A172 (cell line): Measurements from ENCODE around the gene KAZALD1. TPM values are rescaled to one million over a fixed set of nuclear protein-coding genes. Genes with fewer than 3 reads are reported as not detected.

Source experiments
- DNase-seq: peaks from one replicate; pipeline ENCODE4 v3.0.0-alpha.2; 2015; ENCODE audit warnings: low spot score
- total RNA-seq: library from RNA; depleted of rRNA; stranded (reverse); fragments of >200 nt; shearing (Covaris generic); gene quantifications from 2 replicates; pipeline ENCODE4 v1.2.3, GENCODE V29; 2014

The KAZALD1 gene
- total RNA-seq, 1 experiment from 2014 or later = 25.0 TPM

DNA sequence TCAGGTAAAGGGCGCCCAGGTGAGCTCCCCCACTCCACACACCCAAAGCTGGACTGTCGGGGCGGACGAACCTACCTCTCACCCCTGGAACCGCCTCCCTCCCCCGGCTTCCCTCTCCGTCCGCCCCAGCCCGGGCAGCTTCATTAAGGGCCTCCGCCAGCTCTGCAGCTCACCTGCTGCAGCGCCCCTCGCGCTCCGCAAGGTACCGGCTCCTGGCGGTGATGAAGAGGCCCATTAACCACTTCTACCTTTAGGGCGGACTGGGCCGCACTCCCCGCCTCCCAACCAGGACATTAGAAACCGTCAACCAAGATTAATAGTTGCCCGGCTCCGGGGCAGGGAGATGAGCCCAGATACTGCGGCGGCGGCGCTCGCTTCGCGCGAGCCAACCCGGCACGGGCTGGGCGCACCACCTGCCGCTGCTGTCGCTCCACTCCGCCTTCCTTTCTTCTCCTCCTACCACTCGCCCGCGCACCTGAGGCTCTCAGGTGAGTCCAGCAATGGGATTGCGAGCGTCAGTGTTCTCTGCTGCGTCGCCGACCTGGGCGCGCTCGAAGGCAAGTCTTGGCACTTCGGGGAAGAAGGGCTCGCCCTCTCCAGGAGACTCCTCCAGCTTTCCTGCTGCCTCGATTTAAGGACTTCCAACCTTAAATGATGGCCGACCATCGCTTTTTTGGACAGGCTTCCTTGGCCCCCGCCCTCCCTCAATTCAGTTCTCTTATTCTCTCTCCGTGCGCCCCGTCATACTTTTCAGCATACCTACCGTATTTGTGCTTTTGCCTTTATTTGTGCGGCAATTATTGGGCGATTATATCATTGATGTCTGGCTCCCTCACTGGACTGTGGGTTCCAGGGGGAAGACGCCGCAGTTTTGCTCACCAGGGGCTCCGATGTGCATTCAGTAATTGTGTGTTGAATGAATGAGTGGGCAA is 13.6 kb upstream of the KAZALD1 start:
- DNase-seq = no peak

DNA sequence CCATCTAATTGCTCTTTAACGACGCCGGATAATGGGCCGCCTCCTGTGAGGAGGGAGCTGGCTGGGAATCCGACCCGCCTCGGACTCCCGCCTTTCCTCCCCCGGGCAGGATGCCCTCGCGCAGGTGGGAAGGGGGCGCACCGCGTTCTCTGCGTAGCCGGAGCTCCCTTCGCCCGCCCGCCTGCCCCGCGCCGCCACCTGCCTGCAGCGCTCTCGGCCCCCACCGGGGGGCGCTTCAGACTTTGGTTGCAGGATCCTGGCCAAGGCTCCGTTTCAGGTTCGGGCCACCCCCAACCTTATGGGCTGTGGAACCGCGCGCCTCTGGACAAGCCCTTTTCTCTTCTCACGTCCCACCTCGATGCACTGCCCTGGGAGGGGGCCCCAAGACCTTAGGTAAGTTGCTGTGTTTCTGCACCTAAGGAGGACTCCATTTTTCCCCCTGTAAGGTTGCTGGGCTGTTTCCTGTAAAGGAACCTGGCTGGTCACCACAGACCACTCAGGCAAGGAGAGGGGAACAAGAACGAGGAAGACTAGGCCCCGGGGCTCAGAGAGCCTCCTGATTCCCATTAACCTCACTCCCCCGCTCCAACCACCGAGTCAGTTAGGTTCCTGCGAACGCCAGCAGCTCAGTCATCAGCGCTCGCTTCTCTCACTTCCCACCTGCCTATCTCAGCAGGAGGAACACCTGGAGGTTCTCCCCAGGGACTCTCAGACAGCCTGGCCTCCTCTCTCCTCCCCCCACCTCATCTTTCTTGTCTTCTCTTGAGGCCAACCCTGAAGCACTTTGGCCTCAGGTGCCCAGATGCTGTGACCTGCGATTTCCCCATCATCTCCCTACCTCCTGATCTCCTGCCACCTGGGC is 11.3 kb upstream of the KAZALD1 start:
- DNase-seq = peak; percentile 23

DNA sequence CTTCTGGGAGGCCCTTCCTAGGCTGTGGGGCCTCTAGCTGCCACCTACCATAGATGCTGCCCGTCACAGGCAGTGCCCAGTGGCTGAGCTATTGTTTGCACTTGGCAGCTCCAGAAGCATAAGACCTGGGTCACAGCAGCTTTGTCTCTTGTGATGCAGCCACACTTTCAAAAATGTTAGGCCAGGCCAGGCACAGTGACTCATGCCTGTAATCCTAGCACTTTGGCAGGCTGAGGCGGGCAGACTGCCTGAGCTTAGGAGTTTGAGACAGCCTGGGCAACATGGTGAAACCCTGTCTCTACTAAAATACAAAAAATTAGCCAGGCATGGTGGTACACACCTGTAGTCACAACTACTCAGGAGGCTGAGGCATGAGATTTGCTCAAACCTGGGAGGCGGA is 9.5 kb upstream of the KAZALD1 start:
- DNase-seq = peak; percentile 81

DNA sequence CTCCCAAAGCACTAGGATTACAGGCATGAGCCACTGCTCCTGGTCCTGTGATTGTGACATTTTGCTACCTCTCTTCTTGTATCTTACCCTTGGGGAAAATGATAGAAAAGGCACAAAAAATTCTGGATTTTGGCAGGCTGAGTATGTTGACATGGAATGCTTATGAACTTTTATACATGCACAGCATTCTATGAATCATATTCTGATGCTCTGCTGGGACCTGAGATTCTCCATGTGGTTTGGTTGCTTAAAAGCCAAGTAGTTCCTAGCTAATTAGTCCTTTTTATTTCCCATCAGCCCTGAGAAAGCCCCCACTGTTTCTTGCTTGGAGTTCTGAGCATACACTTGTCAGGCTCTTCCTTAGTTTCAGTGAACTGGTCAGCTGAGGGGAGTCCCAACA is 8.3 kb upstream of the KAZALD1 start:
- no peak for DNase-seq

DNA sequence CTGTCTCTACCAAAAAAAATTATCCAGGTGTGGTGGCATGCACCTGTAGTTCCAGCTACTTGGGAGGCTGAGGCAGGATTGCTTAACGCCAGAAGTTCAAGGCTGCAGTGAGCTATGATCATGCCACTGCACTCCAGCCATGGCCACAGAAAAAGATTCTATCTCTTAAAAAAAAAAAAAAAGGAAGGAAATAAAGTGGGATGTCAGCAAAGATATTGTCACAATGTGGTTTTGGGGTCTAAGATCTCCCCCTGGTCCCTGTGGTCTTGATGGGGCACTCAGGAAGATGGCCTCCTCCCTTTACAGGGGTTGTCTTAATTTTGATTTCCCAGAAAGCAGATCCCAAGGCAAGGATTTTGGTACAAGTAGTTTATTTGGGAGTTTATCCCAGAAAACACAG is 7.4 kb upstream of the KAZALD1 start:
- no peak for DNase-seq

DNA sequence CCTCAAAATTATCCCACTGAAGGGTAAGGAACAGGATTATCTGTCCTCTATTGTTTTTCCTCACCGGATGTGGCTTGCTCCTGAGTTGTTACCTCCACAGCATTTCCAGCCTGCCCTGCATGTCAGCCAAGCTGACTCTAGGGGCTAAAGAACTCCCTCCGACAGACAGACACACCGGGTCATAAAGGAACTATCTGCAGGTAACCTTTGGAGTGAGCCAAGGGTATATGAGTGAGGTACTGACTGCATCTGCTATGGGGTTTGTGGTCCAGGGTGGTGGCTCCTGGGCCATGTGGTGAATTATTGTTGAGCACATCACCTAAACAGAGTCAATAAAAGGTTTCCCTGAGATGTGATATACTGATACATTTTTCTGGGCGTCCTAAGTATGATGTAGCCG is 6.9 kb upstream of the KAZALD1 start:
- DNase-seq = no peak

DNA sequence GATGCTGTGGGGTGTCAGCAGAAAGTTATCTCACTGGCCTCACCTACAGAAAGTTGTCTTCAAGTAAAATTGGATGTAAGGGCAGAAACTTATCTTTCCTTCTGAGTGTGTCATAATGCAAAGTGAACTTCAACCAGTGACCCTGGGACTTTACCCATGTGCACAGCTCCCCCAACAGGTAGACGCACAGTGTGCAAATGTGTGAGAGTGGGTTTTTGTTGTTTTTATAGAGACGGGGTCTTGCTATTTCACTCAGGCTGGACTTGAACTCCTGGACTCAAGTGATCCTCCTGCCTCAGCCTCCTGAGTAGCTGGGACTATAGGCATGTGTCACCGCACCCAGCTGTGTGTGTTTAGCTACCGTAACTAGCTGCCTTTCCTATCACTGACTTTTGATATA is 6.4 kb upstream of the KAZALD1 start:
- no peak for DNase-seq

DNA sequence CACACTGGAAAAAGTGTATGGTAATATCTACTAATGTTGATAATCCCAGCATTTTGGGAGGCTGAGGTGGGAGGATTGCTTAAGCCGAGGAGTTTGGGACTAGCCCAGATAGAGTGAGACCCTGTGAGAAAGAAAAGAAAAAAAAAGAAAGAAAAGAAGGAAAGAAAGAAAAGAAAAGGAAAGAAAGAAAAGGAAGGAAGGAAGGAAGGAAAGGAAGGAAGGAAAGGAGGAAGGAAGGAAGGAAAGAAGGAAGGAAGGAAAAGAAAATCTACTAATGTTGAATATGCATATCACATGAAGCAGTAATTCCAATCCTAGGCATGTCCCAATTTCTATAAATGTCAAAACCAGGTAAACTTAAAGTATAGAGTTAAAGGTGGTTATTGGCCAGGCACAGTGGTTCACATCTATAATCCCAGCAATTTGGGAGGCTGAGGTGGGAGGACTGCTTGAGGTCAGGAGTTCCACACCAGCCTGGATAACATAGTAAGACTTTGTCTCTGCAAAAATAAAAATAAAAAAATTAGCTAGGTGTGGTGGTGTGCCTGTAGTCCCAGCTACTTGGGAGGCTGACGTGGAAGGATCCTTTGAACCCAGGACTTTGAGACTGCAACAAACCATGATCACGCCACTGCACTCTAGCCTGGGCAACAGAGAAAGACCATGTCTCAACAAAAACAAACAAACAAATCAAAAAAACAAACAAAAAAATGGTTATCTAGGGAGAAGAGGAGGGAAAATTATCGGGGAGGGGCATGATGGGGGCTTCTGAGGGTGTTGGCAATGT is 5.2 kb upstream of the KAZALD1 start:
- no peak for DNase-seq

DNA sequence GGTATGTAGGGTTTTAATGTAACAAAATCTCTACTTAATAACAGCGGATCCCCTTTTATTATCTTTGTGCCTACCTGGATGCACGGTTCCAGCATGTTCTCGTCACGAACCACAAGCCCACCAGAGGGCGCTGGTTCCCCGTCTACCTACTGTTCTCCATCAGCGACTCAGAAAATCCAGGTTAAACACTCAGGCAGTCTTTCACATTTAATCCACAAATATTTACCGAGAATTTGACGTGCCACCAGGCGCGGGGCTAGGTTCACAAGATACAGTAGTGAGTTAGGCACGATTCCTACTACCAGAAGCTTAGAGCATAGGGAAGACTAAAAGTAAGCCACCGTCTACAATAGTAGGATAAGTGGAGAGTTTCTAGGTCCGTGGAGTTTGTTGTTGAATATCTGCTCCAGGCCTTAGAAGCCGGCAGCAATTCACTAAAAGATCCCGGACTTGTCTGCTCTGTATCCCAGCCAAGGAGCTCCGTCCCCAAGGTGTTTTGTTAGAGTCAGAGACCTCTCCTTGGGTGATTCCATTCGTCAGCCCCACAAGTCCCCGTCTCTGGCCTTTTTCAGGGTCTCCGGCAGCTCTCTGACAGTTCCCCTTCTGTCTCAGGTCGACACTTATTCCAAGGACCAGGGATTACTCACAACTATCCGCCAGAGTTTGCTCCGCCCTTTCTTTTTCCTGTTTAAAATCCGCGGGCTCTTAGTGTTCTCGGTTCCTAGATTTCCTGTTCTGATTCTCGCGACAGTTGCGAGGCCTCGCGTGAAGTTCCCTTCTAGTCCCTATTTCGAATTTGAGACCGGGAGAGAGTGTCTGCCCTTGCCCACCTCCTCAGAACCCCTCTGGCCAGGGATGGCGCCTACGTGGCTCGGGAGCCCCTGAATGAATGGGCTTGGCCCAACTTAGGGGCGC is 1.5 kb upstream of the KAZALD1 start:
- DNase-seq = peak; percentile 98

DNA sequence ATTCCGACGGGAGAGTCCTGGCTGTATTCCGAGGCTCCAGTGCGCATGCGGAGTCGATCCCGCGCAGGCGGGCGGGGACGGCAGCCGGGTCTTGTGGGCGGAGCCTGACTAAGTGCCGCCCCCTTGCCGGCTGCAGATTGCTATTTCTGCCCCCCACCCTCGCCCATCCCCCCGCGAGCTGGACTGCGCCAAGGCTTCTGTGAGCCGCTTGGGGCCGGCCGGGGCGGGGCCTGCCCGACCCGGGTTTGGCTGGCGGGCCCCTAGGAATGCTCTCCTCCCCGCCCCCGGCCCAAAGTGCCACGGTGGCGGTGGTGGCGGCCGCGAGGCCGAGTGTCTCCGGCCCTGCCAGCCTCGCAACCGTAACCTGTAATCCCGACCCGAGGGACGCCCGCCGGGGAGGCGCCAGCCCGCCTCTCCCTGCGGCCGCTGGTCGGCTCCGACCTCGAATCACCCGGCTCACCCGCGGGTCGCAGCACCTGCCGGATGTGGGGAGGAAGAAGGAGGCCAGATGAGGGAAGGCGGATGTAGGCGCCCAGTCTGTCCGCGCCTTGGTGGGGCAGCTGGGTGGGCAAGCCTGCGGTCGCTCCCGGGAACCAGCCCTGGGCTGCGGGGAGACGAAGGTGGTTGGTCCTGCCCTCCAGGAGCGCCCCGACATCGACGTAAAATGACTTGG is 702 bp upstream of the KAZALD1 start:
- DNase-seq = peak; percentile 93

DNA sequence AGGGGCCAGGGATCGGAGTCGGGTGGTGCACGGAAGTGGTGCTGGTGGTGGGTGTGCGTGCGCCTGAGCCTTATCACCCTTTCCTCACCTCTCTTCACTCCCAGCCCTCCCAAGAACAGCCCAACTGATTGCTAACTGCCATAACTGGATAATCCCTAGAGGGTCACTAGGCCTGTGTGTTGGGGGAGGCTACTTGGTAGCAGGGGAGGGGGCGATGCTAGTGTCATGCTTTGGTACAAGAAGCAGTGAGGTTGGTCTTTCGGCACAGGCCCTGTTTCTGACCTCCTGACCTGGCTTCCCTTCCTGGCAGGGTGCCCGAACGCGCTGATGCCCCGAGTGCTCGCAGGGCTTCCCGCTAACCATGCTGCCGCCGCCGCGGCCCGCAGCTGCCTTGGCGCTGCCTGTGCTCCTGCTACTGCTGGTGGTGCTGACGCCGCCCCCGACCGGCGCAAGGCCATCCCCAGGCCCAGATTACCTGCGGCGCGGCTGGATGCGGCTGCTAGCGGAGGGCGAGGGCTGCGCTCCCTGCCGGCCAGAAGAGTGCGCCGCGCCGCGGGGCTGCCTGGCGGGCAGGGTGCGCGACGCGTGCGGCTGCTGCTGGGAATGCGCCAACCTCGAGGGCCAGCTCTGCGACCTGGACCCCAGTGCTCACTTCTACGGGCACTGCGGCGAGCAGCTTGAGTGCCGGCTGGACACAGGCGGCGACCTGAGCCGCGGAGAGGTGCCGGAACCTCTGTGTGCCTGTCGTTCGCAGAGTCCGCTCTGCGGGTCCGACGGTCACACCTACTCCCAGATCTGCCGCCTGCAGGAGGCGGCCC is 652 bp downstream of the KAZALD1 start:
- DNase-seq = no peak

DNA sequence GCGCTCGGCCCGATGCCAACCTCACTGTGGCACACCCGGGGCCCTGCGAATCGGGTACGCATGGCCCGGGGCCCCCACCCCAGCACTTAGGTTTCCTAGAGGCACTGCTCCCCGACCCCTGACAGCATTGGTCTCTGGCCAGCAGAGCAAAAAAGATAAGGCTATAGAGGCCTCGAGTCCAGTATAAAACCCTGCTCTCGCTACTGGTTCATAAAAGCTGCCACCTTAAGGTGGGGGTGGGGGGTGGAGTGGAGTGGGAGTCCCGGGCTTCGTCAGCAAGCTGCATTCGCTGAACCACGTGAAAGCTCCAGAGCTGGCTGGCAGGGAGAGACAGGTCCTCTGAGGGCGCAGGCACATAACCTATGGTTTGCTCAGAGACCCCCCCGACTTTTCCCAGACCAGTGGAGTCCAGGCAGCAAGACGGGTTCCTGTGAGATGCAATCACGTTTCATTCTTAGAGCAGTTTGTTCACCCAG is 1.3 kb downstream of the KAZALD1 start:
- no peak for DNase-seq

DNA sequence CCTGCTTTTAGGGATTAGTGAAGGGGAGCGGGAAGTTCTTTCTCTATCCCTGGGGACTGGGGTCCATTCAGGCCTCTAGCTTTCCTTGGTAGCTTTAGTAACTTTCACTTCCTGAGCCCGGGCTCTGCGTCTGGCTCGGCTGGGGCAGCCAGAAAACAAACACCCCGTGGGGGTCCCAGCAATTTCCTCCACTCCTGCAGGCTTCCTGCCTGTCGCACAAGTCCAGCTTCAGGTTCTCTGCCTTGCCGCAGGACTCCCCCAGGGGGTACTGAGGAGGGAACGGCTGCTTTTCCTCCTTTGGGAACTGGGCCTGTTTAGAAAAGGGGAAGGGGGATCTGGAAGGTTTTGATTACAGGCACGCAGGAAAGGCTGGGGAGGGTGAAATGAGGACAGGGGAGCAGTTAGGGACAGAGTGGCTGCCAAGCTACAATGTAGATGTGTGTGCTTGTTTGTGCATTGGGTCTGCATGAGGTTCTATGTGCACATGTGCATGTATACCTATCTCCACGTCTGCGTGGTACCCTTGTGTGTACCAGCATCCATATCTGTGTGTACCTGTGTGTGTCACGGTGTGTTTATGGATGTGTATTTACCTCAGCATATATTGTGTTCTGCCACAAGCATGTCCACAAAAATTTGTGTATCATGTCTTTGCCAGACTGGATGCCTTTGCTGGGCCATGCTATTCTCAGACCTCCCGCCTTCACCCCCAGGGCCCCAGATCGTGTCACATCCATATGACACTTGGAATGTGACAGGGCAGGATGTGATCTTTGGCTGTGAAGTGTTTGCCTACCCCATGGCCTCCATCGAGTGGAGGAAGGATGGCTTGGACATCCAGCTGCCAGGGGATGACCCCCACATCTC is 2.0 kb downstream of the KAZALD1 start:
- no peak for DNase-seq

DNA sequence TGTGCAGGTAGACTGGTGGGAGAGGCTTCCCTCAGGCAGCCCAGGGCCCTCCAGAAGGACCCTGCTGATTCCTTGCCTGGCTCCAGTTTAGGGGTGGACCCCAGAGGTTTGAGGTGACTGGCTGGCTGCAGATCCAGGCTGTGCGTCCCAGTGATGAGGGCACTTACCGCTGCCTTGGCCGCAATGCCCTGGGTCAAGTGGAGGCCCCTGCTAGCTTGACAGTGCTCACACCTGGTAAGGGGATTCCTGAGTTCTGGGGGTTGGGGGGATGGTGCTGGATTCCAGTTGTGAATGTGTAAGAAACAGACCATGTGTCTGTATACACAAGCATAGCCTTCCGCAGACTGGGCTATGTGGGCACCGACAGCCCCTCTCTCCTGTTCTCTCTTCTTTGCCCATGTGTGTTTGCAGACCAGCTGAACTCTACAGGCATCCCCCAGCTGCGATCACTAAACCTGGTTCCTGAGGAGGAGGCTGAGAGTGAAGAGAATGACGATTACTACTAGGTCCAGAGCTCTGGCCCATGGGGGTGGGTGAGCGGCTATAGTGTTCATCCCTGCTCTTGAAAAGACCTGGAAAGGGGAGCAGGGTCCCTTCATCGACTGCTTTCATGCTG is 2.7 kb downstream of the KAZALD1 start:
- DNase-seq = no peak

DNA sequence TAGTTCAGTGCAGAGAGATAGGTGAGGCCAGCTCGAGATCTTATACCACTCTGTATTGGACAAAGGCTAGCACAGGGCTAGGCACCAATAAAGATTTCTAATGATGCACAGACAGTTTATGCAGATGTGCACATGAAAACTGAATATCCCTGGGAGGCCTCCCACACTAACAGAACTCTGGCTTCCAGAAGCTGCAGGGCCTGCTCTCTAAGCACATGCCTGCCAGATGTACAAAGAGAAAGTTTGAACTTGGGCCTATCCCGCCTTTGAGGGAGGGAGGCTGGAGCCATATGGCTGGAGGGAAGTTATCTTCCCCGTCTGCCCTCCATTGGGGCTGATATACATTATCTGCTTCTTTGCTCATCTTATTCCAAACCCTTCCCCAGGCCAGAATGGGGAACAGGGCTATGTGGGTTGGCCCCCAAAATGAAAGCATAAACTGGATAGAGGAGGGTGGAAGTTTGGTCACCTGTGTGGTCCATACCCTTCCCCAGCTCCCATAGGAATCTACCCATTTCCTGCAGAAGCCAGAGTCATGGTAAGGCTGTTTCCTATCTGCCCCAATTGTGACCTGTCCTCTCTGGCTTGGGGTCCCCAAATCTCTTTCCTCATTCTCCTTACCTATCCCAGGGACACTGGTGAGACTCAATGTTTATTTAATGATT is 3.8 kb downstream of the KAZALD1 start:
- no peak for DNase-seq

DNA sequence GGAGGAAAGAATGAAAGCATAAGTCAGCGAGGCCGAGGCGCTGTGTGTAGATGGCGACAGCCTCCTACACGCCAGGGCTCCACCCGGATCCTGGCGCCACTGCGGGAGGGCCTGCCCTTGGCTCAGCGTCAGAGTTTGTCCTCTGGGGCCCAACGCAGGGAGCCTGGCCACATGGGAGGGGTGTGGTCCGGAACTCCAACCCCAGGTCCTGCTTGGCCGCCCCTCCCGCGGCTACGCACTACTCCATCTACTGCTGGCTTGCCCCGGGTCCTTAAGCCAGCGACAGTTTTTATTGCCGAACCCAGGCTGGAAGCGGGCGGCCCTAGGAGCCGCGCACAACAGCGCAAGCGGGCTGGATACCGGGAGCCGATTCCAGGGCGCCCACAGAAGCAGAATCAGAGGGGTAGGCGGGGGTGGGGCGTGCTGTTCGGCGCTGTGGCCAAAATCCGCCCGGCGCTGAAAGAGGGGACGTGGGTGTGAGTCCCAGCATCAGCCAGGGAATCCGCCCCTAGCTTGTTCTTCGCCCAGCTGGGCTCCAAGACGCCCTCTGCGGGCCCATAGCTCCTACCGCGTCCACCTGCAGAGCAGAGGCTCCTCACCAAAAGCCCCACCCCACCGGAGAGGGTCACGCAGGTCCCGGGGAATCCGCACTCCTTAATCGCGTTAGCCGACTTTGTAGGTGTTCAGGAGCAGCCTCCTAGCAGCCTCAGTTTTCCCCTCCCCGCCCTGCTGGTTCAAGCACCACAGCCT is 4.5 kb downstream of the KAZALD1 start:
- peak; percentile 85 for DNase-seq
